A549 treated with Mapracorat at 1 μM for 4 hours (cell line): ENCODE results near the gene PCBP1. TPM values are rescaled to one million over a fixed set of nuclear protein-coding genes. Genes with fewer than 3 reads are reported as not detected.

Experiments used
- total RNA-seq: library from RNA; stranded (reverse); fragments of 200-300 nt; extraction: Qiagen RNA extraction; gene quantifications from 5 replicates; pipeline ENCODE4 v1.2.3, GENCODE V29; 2022

Gene PCBP1
- 360 to 418 TPM (median 397 TPM) in 5 replicates for total RNA-seq

GRCh38 chr2:70086838-70087701 lies at the start of gene PCBP1:
TSS of gene PCBP1 (plus strand) at chr2:70087477. CDS start at chr2:70087744, 267 bp downstream.

Other genes starting within 250 kb of the PCBP1 start
- 49.0 to 71.4 TPM (median 52.4 TPM) in 5 replicates for gene SNRNP27, start 193.5 kb upstream of the PCBP1 start, total RNA-seq
- gene MXD1, start 172.4 kb upstream of the PCBP1 start, total RNA-seq = 1.5 to 2.3 TPM (median 2.2 TPM) in 5 replicates
- gene ASPRV1, start 125.8 kb upstream of the PCBP1 start, total RNA-seq = 0.19 to 0.27 TPM (median 0.23 TPM) in 5 replicates
- gene C2orf42, start 103.5 kb downstream of the PCBP1 start, total RNA-seq = 5.5 to 8.9 TPM (median 7.5 TPM) in 5 replicates
- 36.2 to 53.9 TPM (median 48.7 TPM) in 5 replicates for gene TIA1, start 161.2 kb downstream of the PCBP1 start, total RNA-seq
- 31.7 to 44.7 TPM (median 42.2 TPM) in 5 replicates for gene PCYOX1, start 170.7 kb downstream of the PCBP1 start, total RNA-seq
- gene SNRPG, start 206.3 kb downstream of the PCBP1 start, total RNA-seq = 328 to 467 TPM (median 356 TPM) in 5 replicates
- 86.1 to 103 TPM (median 93.8 TPM) in 5 replicates for gene FAM136A, start 214.6 kb downstream of the PCBP1 start, total RNA-seq